ENCODE measurements around the gene ZMIZ2.
"Not testable (repeated sequence)": the region's sequence is repeated elsewhere in the genome, so short reads cannot be mapped to it uniquely, and the experiment has no call there.

Gene ZMIZ2, protein sequence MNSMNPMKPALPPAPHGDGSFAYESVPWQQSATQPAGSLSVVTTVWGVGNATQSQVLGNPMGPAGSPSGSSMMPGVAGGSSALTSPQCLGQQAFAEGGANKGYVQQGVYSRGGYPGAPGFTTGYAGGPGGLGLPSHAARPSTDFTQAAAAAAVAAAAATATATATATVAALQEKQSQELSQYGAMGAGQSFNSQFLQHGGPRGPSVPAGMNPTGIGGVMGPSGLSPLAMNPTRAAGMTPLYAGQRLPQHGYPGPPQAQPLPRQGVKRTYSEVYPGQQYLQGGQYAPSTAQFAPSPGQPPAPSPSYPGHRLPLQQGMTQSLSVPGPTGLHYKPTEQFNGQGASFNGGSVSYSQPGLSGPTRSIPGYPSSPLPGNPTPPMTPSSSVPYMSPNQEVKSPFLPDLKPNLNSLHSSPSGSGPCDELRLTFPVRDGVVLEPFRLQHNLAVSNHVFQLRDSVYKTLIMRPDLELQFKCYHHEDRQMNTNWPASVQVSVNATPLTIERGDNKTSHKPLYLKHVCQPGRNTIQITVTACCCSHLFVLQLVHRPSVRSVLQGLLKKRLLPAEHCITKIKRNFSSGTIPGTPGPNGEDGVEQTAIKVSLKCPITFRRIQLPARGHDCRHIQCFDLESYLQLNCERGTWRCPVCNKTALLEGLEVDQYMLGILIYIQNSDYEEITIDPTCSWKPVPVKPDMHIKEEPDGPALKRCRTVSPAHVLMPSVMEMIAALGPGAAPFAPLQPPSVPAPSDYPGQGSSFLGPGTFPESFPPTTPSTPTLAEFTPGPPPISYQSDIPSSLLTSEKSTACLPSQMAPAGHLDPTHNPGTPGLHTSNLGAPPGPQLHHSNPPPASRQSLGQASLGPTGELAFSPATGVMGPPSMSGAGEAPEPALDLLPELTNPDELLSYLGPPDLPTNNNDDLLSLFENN

DNA sequence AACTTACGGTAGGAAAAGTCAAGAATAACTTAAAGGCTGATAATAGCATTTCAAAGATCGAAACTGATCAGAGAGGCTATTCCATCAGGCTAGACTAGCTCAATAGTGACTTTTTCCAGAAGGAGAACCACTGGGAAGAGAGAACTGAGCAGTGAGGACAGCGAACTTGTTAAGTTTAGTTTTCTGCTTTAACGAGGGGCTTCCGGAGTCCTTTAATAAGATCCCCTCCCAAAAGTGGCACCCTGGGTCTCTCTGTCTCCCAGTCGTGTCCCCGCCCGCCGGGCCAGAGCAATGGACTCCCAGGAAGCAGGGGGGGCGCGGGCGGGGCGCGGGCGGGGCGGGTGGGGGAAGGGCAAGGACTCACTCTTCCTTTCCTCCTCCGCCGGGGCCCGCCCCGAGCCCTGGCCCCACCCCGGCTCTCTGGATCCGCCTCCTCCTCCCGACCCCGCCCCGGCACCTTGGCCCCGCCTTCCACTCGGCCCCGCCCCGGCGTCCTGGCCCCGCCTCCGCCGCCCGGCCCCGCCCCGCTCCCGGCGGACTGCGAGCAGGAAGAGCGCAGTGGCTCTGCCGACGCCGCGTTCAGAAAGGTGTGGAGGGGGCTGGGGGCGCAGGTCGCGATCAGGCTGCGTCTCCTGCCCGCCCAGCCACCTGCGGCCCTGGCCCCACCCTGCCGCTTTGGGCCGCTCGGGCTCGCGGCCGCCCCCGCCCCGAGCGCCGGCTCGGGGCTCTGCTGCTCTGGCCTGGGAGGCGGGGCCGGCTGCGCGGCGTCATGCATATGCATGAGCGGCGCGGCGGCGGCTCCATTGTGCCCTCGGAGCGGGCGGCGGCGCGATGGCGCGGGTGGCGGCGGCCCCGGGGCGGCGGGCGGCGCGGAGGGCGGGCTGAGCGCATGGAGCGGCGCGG, at the start of gene ZMIZ2:
Gene ZMIZ2, plus strand, starts transcription at position 803 of the 903 bp plus-strand sequence. CDS start 7,403 bp downstream, outside the sequence.
- DNase-seq, result peak; percentile 94

DNA sequence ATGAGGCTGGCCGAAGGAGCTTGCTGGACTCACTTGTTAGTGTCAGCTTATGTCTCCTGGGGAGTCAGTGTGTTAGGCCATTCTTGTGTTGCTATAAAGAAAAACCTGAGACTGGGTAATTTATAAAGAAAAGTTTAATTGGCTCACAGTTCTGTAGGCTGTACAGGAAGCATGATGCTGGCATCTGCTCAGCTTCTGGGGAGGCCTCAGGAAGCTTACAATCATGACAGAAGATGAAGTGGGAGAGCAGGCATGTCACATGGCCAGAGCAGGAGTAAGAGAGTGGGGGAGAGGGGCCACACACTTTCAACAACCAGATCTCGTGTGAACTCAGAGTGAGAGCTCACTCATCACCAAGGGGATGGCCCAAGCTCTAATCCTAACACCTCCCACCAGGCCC, 49.0 kb upstream of the ZMIZ2 start:
- not testable (repeated sequence) for DNase-seq

DNA sequence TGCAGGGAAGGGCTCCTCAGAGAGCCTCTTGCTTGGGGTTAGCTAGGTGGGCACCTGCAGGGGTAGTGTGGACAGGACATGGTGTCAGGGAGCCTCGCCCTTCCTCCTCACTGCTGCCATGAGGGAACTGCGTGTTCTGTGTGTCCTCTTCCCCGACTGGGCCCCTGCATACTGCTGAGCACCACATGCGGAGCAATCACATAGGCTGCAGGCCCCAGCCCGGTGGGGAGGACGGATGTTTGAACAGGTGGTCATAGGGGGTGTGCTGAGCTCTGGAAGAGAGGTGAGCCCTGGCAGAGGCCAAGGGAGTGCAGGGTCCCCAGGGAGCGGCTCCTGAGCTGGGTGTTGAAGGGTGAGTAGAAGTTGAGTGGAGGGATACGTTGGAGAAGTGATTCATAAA, 48.3 kb upstream of the ZMIZ2 start:
- no peak for DNase-seq

DNA sequence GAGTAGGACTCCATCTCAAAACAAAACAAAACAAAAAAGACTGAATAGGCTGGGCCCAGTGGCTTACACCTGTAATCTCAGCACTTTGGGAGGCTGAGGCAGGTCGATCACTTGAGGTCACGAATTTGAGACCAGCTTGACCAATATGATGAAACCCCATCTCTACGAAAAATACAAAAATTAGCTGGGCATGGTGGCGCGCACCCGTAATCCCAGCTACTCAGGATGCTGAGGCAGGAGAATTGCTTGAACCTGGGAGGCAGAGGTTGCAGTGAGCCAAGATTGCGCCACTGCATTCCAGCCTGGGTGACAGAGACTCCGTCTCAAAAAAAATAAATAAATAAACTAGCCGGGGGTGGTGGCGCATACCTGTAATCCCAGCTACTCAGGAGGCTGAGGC, 45.3 kb upstream of the ZMIZ2 start:
- not testable (repeated sequence) for DNase-seq

DNA sequence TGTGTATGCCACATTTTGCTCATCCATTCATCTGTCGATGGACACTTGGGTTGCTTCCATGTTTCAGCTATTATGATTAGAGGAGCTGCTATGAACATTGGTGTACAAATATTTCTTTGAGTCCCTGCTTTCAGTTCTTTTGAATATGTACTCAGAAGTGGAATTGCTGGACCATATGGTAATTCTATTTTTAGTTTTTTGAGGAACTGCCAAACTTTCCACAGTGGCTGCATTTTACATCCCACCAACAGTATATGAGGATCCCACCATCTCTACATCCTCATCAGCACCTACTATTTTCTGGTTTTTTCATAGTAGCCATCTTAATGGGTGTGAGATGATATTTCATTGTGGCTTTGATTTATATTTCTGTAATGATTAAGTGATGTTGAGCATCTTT, 44.7 kb upstream of the ZMIZ2 start:
- no peak for DNase-seq

DNA sequence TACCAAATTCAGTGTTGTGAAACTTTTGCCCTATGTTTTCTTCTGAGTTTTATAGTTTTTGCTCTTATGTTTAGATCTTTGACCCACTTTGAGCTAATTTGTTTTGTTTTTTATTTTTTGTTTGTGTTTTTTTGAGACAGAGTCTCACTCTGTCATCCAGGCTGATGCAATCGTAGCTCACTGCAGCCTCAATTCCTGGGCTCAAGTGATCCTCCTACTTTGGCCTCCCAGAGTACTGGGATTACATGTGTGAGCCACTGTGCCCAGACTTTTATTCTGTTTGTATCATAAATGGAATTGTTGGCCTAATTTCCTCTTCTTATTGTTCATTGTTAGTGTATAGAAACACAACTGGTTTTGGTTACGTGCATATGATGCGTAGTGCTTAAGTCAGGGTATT, 43.2 kb upstream of the ZMIZ2 start:
- no peak for DNase-seq

DNA sequence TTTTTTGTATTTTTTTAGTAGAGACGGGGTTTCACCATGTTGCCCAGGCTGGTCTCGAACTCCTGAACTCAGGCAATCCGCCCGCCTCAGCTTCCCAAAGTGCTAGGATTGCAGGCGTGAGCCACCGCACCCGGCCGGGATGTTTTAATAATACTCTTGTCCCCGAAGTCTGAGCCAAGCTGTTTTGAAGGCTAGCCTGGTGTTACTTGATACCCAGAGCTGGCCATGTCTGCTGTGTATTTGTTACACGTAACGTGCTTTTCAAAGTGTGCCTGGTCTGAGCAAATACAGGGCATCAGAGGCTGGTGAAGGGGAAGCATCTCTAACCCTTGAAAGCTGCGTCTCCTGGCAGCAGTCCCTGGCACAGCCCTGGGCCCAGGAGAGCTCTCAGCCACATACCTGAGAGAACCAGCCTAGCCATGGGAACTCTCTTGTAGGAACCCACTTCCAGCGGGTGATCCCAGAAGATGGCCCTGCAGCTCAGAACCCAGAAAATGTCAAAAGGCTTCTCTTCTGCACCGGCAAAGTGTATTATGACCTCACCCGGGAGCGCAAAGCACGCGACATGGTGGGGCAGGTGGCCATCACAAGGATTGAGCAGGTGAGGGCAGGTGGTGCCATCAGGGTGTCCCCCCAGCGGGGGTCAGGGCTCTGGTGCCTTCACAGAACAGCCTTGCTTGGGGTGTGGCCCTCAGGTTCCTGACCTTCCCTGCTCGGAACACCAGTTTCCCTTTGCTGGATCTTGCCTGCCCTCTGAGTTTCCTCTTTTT, 41.7 kb upstream of the ZMIZ2 start:
- DNase-seq, result no peak

DNA sequence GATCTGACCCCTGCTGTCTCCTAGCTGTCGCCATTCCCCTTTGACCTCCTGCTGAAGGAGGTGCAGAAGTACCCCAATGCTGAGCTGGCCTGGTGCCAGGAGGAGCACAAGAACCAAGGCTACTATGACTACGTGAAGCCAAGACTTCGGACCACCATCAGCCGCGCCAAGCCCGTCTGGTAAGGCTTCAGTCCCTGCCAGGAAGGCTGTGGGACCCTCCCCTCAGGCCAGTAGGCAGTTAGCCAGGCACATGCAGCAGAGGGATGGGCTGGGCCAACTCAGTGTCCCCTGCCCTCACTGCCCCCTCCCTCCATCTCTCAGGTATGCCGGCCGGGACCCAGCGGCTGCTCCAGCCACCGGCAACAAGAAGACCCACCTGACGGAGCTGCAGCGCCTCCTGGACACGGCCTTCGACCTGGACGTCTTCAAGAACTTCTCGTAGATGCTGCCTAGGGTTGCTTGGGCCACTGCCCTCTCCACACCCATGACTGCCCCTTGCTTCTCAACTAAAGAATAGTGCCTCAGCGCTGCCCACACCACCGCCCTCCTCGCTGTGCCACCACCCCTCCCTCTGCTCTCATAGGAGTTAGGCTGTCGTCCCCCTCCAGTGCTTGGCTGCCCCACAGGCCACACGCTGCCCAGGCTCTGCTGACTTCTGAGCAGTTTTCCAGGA, 41.0 kb upstream of the ZMIZ2 start:
- no peak for DNase-seq

DNA sequence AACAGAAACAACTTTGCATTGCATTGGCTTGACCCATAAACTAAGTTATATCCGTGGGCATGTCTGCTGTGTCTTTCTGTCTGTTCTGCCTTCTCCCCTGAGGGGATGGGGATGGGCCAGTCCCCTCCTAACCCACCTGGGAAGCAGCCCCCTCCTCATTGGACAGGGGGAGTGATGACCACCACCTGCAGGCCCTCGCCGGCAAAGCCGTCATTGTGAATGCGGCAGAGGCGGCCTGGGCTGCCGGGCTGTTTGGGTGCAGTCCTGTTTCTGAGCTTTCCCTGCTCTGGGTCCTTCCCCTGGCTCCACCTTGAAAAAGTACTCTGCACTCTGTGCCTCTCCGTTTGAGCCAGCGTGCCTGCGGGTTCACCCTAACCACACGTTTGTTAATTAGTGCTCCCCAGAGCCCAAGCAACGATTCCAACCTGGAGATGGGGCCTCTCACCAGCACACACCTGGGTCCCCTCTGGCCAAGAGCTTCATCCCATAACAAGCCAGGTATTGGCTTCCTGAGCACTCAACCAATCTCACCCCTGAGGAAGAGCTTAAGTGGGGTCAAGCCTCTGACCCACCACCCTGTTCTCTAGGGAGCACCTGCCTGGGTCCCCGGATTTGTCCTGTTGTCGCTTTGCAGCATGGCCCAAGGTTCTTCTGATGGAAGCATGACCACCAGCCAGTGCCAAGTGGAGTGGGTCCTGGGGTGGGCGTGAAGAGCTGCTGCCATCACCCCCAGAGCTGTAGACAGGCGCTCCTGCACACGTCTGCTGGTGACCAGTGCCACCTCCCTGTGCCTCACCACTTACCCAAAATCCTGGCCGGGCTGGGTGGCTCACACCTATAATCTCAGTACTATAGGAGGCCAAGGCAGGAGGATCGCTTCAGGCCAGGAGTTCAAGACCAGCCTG, 39.4 kb upstream of the ZMIZ2 start:
- DNase-seq, result no peak

DNA sequence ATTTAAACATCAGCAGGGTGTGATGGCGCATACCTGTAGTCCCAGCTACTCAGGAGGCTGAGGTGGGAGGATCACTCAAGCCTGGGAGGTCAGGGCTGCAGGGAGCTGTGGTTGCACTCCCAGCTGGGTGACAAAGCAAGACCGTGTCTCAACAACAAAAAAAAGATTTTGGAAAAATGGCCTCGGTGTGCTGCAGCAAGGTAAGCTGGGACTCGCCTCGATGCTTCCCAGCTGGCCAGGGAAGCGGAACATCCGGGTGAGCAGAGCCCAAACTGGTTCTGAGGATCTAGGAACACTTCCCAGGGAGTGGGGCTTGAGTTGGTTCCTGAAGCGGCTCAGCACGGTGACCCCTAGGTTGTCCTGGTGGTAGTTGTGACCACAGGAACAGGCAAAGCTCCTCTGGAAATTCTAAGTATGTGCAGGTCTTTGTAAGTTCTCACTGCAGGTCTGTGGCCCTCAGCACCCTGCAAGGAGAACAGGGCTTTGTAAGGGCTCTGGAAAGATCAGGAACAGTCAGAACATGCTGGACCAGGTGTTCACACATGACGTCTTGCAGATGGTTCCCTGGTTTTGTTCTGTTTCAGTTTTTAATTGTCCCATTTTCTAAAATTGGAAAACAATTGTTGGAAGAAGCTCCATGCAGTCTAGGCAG, 38.6 kb upstream of the ZMIZ2 start:
- no peak for DNase-seq

DNA sequence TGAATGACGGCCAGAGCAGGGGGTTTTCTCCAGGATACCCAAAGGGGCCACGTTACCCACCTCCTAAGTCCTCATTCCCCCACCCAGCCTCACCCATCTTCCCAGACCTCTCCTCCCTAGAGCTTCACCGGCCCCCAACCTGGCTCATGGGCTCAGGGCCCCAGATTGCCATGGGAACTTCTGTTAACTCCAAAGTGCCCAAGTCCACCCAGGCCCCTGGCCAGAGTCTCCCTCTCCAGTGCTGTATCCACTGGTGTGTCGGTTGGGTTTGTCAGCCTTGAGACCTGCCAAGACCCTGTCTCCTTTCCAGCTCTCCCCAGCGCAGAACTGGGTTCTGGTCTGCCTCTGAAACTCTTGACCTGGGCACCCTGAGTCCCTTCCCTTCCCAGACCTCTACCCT, 37.1 kb upstream of the ZMIZ2 start:
- DNase-seq, result no peak

DNA sequence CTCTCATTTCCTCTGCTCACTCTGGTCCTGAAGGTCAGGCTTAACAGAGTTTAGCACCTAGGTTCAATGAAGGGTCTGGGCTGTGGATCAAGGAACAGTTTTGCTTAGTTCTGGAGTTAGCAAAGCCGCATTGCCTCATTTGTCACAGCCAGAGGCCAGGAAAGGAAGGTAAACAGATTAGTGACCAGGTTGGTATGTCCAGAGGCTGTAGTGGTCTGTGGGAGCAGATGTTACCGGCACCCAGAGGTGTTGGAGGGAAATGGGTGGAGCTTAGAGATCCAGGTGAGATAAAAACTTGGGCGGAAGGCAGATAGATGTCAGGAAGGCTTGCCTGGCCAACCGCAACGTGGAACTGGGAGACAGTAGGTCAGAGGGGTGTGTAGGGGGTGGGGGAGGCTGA, 36.6 kb upstream of the ZMIZ2 start:
- no peak for DNase-seq

DNA sequence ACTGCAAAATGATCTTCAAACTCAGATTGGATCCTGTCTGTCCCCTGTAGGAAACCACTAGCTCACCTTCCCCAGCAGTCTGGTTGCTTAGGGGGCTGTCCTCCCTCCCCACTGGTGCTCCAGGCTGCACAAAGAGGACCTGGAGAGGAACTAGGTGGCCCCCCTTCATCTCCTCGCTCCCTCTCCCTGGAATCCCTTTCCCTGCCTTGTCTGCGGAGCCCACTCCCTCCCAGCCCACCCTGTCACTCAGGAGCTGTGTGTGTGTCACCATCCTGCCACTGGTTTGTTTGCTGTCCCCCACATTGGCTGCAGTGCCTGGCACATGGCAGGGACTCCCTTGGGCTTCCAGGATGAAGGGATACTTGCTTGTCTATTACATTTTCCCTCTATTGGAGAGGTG, 35.5 kb upstream of the ZMIZ2 start:
- no peak for DNase-seq

DNA sequence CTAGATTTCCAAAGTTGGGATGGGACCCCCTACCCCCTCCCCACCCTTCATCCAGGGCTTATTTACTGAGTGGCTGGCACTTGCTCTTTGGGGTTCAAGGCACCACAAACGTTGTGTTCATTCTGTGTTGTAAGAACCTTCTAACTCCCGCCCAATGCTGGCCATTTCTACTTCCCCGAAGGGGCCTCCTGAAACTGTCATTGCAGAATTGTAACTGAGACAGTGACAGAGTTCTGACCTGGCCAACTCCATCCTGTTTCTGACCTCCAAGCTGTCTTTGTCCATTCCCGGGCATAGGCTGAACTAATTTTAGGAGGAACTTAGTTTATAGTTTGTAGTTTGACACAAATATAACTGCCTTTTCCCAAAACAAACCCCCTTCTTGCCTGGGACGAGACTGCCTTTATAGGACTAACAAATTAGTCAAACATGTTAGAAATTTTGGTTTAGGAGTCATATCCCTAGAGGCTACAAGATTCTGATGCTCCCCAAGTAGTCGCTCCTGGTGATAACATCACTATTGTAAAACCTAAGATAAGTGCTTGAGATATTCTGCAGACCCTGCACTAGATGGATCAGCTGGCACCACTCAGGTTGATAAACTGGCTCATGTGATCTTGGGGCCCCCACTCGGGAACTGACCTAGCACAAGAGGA, 34.8 kb upstream of the ZMIZ2 start:
- no peak for DNase-seq

DNA sequence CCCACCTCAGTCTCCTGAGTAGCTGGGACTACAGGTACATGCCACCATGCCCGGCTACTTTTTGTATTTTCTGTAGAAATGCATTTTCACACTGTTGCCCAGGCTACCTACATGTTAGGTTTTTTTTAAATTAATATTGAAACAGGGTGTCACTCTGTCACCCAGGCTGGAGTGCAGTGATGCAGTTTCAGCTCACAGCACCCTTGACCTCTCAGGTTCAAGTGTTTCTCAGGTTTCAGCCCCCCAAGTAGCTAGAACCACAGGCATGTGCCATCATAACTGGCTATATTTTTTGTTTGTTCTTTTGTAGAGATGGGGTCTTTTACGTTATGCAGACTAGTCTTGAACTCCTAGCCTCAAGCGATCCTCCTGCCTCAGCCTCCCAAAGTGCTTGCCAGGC, 32.4 kb upstream of the ZMIZ2 start:
- no peak for DNase-seq

DNA sequence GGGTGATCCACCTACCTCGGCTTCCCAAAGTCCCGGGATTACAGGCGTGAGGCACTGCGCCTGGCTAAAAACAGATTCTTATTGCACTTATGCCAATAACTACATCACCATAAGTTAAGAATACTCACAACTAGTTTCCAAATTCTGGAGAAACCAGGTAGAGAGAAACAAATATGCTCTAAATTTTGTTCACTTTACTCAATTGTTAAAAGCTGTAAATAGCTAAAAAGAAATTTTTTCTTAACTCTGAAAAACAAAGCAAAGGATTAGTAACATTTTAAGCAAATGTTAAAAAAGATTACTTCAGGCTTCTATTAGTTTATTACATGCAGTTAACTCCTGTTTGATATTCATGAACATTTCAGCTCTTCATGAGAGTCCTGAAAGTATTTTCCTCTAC, 28.3 kb upstream of the ZMIZ2 start:
- no peak for DNase-seq

DNA sequence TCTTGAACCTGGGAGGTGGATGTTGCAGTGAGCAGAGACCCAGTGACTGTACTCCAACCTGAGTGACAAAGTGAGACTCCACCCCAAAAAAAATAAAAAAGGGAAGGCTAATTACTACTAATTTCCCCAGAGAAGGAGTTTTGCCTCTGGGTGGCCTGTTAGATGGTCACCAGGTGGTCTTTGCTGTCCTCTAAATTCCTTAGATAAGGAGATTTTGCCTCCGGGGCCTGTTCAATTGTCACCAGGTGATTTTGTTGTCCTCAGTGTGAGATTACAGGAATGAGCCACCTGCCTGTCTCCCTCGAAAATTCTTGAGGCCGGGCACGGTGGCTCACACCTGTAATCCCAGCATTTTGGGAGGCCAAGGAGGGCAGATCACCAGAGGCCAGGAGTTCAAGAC, 24.4 kb upstream of the ZMIZ2 start:
- no peak for DNase-seq

DNA sequence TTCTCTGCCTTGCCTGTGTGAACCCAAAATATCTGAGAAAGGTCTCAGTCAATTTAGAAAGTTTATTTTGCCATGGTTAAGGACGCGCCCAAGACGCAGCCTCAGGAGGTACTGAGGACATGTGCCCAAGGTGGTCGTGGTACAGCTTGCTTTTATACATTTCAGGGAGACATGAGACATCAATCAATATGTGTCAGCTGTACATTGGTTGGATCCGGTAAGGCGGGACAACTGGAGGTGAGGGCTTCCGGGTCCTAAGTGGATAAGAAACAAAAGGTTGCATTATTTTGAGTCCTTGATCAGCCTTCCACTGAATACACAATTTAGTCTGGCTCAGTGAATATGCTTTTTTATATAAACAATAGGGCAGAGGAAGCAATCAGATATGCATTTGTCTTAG, 22.4 kb upstream of the ZMIZ2 start:
- not testable (repeated sequence) for DNase-seq
